ENCODE results near the gene SEMA3A. TPM values are rescaled to one million over a fixed set of nuclear protein-coding genes. Genes with fewer than 3 reads are reported as not detected.

SEMA3A gene
- total RNA-seq, 1 experiment from 2014 or later: 14.2 TPM

DNA sequence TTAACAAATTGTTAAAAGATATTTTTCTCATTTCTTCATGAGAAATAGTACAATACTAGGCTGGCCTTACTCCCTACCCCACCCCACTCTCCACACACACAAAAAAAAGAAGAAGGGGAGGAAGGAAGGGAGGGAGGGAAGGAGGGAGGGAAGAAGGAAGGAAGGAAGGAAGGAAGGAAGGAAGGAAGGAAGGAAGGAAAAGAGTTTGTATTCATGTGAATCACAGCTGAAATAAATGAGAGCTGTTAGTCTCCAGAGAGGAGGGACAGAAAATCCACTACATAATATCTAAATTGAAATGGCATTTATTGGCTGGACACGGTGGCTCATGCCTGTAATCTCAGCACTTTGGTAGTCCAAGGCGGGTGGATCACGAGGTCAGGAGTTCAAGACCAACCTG, 57.8 kb downstream of the SEMA3A start:
- RAD21 ChIA-PET (ENCODE audit: low non-redundant PET in 1 of 2, low total read pairs in 2 of 2, uncharacterized antibody in 2 of 2, unreplicated experiment in 2 of 2): no interaction called here
- Histone ChIP-seq H3K4me3 (replicated peaks in 1 of 2; ENCODE audit: low read depth in 1 of 2, low read length in 2 of 2) (no peak overlapping the region), H3K27me3 (ENCODE audit: insufficient read depth, low read length) (no peaks in the 10 kb centered on the region), H3K36me3 (ENCODE audit: control insufficient read depth in 1 of 2, insufficient read depth in 2 of 2, low read length in 2 of 2) (no peaks in the 10 kb centered on the region), H3K9me2 (ENCODE audit: insufficient read depth) (no peaks in the 10 kb centered on the region), H3K4me1 (ENCODE audit: control insufficient read depth in 1 of 2, insufficient read depth in 2 of 2, low read length in 2 of 2) (no peaks in the 10 kb centered on the region), H3K27ac (ENCODE audit: low read depth, low read length) (no peak overlapping the region), H3K79me2 (ENCODE audit: insufficient read depth, low read length) (no peaks in the 10 kb centered on the region), H3K4me2 (ENCODE audit: low read length) (no peak overlapping the region), H2AFZ (ENCODE audit: low read depth, low read length, poor library complexity, severe bottlenecking) (no peak overlapping the region), H3K9me3 (ENCODE audit: control insufficient read depth in 1 of 2, insufficient read depth in 1 of 2, low read depth in 1 of 2, low read length in 2 of 2) (no peaks in the 10 kb centered on the region), H4K20me1 (ENCODE audit: insufficient read depth) (no peaks in the 10 kb centered on the region), H3K9ac (ENCODE audit: low read length) (no peak overlapping the region)
- CTCF ChIA-PET: no interaction called here
- no TSS peak for BruUV-seq (replicated peaks)
- TF ChIP-seq CEBPB (IDR thresholded peaks at IDR 0.05; ENCODE audit: low read depth) (no peak), ZNF274 (IDR thresholded peaks at IDR 0.05; ENCODE audit: low read depth, low read length) (no peak), CBX3 (IDR thresholded peaks at IDR 0.05; ENCODE audit: low read depth) (no peak), SRF (IDR thresholded peaks at IDR 0.05; ENCODE audit: low read depth) (no peak), POLR2A (IDR thresholded peaks at IDR 0.05; ENCODE audit: borderline replicate concordance, extremely low read depth, insufficient read depth, insufficient read length) (no peak), ZBTB33 (IDR thresholded peaks at IDR 0.05; ENCODE audit: extremely low read depth, insufficient replicate concordance, low read length) (no peak), EGR1 (IDR thresholded peaks at IDR 0.05; ENCODE audit: low read depth) (no peak)
- TF ChIP-seq, protein P1, sequence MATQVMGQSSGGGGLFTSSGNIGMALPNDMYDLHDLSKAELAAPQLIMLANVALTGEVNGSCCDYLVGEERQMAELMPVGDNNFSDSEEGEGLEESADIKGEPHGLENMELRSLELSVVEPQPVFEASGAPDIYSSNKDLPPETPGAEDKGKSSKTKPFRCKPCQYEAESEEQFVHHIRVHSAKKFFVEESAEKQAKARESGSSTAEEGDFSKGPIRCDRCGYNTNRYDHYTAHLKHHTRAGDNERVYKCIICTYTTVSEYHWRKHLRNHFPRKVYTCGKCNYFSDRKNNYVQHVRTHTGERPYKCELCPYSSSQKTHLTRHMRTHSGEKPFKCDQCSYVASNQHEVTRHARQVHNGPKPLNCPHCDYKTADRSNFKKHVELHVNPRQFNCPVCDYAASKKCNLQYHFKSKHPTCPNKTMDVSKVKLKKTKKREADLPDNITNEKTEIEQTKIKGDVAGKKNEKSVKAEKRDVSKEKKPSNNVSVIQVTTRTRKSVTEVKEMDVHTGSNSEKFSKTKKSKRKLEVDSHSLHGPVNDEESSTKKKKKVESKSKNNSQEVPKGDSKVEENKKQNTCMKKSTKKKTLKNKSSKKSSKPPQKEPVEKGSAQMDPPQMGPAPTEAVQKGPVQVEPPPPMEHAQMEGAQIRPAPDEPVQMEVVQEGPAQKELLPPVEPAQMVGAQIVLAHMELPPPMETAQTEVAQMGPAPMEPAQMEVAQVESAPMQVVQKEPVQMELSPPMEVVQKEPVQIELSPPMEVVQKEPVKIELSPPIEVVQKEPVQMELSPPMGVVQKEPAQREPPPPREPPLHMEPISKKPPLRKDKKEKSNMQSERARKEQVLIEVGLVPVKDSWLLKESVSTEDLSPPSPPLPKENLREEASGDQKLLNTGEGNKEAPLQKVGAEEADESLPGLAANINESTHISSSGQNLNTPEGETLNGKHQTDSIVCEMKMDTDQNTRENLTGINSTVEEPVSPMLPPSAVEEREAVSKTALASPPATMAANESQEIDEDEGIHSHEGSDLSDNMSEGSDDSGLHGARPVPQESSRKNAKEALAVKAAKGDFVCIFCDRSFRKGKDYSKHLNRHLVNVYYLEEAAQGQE (IDR thresholded peaks at IDR 0.05; ENCODE audit: low read depth): no peak
- TF ChIP-seq, protein P2, sequence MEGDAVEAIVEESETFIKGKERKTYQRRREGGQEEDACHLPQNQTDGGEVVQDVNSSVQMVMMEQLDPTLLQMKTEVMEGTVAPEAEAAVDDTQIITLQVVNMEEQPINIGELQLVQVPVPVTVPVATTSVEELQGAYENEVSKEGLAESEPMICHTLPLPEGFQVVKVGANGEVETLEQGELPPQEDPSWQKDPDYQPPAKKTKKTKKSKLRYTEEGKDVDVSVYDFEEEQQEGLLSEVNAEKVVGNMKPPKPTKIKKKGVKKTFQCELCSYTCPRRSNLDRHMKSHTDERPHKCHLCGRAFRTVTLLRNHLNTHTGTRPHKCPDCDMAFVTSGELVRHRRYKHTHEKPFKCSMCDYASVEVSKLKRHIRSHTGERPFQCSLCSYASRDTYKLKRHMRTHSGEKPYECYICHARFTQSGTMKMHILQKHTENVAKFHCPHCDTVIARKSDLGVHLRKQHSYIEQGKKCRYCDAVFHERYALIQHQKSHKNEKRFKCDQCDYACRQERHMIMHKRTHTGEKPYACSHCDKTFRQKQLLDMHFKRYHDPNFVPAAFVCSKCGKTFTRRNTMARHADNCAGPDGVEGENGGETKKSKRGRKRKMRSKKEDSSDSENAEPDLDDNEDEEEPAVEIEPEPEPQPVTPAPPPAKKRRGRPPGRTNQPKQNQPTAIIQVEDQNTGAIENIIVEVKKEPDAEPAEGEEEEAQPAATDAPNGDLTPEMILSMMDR (IDR thresholded peaks at IDR 0.05 in 2 of 3, conservative IDR thresholded peaks at IDR 0.05 in 1 of 3; ENCODE audit: borderline replicate concordance in 1 of 3, insufficient read depth in 1 of 3, low read depth in 2 of 3, low read length in 2 of 3): no peak
- TF ChIP-seq, protein P3, sequence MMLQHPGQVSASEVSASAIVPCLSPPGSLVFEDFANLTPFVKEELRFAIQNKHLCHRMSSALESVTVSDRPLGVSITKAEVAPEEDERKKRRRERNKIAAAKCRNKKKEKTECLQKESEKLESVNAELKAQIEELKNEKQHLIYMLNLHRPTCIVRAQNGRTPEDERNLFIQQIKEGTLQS (IDR thresholded peaks at IDR 0.05): no peak
- intact Hi-C loops (cut with micrococcal nuclease): no loop called here
- no peak for DNase-seq (ENCODE audit: low read depth, low spot score)
- no peak for ATAC-seq
- POLR2A ChIA-PET: no interaction called here
